GM12865 (cell line): ENCODE measurements around the gene CDH1.
A peak's percentile ranks its signal among the peaks of the same experiment; 100 is the strongest.

ENCODE experiments used
- DNase-seq: peaks from one replicate; pipeline ENCODE4 v3.0.0; 2010; ENCODE audit warnings: low read depth
- H3K4me3 ChIP-seq: 2 replicates; pipeline ENCODE4 v1.5.1; 2011; ENCODE audit warnings: mild to moderate bottlenecking, low read depth, low read length, control low read depth
- CTCF ChIP-seq: IDR thresholded peaks from 2 replicates; pipeline ENCODE4 v1.5.1; 2011; ENCODE audit warnings: low read length, control low read depth, low read depth, inconsistent platforms; ENCODE audit not compliant: insufficient read depth; ENCODE audit errors: missing control alignments

The CDH1 gene

GRCh38 chr16:68717684-68718083 is 19.4 kb upstream of the CDH1 start:
- DNase-seq = no peak
- no peak overlapping the region for H3K4me3 ChIP-seq
- TF ChIP-seq CTCF = no peak

- no peak for TF ChIP-seq CTCF
- DNase-seq = no peak
- H3K4me3 ChIP-seq = no peak overlapping the region
Observed at GRCh38 chr16:68718590-68718989, 18.5 kb upstream of the CDH1 start.

GRCh38 chr16:68719993-68720489 is 17.1 kb upstream of the CDH1 start:
- TF ChIP-seq CTCF = no peak
- peak; percentile 95 for DNase-seq
- no peak overlapping the region for H3K4me3 ChIP-seq

GRCh38 chr16:68722119-68723024 is 14.7 kb upstream of the CDH1 start:
- DNase-seq = no peak
- no peak overlapping the region for H3K4me3 ChIP-seq
- TF ChIP-seq CTCF = no peak

GRCh38 chr16:68724797-68725196 is 12.3 kb upstream of the CDH1 start:
- no peak for DNase-seq
- H3K4me3 ChIP-seq = no peak overlapping the region
- TF ChIP-seq CTCF = no peak

GRCh38 chr16:68728523-68728922 is 8.6 kb upstream of the CDH1 start:
- TF ChIP-seq CTCF = no peak
- DNase-seq = no peak
- no peak overlapping the region for H3K4me3 ChIP-seq

GRCh38 chr16:68731637-68732036 is 5.5 kb upstream of the CDH1 start:
- H3K4me3 ChIP-seq = no peak overlapping the region
- DNase-seq = no peak
- no peak for TF ChIP-seq CTCF
